ENCODE results near the gene FGF8.

GRCh38 chr10:101785801-101786200, 9.9 kb upstream of the FGF8 start:
- TF ChIP-seq POLR2AphosphoS5 (IDR thresholded peaks at IDR 0.05; ENCODE audit: insufficient read depth, low read depth, low read length) (no peak), CTCF (IDR thresholded peaks at IDR 0.05; ENCODE audit: extremely low read depth in 1 of 2, insufficient read depth in 1 of 2, low read depth in 1 of 2, low read length in 2 of 2) (no peak), JUN (IDR thresholded peaks at IDR 0.05; ENCODE audit: borderline replicate concordance, insufficient read depth, insufficient read length, low read depth) (no peak), EZH2 (IDR thresholded peaks at IDR 0.05; ENCODE audit: borderline replicate concordance, low read depth, low read length, severe bottlenecking) (no peak), POLR2A (IDR thresholded peaks at IDR 0.05; ENCODE audit: low read depth, low read length) (no peak), MAX (IDR thresholded peaks at IDR 0.05; ENCODE audit: insufficient read depth, insufficient read length) (no peak), FOS (IDR thresholded peaks at IDR 0.05; ENCODE audit: borderline replicate concordance, insufficient read depth, low read length) (no peak), GATA2 (IDR thresholded peaks at IDR 0.05; ENCODE audit: insufficient read depth, insufficient read length, low read depth, low read length) (no peak), MYC (IDR thresholded peaks at IDR 0.05; ENCODE audit: low read depth, low read length) (no peak)

Data from endothelial cell of umbilical vein (primary cell).